GM13977 (cell line): ENCODE measurements around the gene CKS1B.

Source experiments
- DNase-seq: peaks from one replicate; pipeline ENCODE4 v3.0.0; 2012; ENCODE audit warnings: low spot score
- CTCF ChIP-seq: IDR thresholded peaks from 2 replicates; pipeline ENCODE4 v1.5.1; 2012; ENCODE audit warnings: mild to moderate bottlenecking, control low read depth; ENCODE audit not compliant: insufficient read depth; ENCODE audit errors: extremely low read depth, missing control alignments
- in situ Hi-C: fragments of 300-500 bp; cut with MboI; formaldehyde crosslinking; loops from one replicate; pipeline ENCODE4 v1.12.0; 2022; ENCODE audit warnings: low sequenced_read_pairs, low pct_unique_long_range_greater_than_20kb, mixed read lengths, inconsistent platforms; ENCODE audit not compliant: unreplicated experiment

CKS1B gene

GRCh38 chr1:154974102-154974807 lies at the start of gene CKS1B:
Gene CKS1B, plus strand, starts transcription at chr1:154974681. Its CDS starts 65 bp downstream, at chr1:154974746.
- peak; percentile 95 for DNase-seq
- in situ Hi-C loops: no loop called here

GRCh38 chr1:154925335-154926170 lies 48.9 kb upstream of the CKS1B start:
- in situ Hi-C loops: no loop called here

More at GRCh38 chr1:154974102-154974807, at the start of gene CKS1B:
- TF ChIP-seq CTCF: no peak

GRCh38 chr1:154926201-154926600 lies 48.3 kb upstream of the CKS1B start:
- in situ Hi-C loops: no loop called here
- no peak for DNase-seq
- TF ChIP-seq CTCF: no peak

More at GRCh38 chr1:154925335-154926170, 48.9 kb upstream of the CKS1B start:
- TF ChIP-seq CTCF: no peak
- no peak for DNase-seq

GRCh38 chr1:154931940-154932487 lies 42.5 kb upstream of the CKS1B start:
- no peak for TF ChIP-seq CTCF

GRCh38 chr1:154934358-154934948 lies 40.0 kb upstream of the CKS1B start:
- in situ Hi-C loops: no loop called here
- no peak for TF ChIP-seq CTCF

More at GRCh38 chr1:154931940-154932487, 42.5 kb upstream of the CKS1B start:
- in situ Hi-C loops: no loop called here
- no peak for DNase-seq

More at GRCh38 chr1:154934358-154934948, 40.0 kb upstream of the CKS1B start:
- DNase-seq: no peak
